ENCODE results near the gene ATP6AP1.

ATP6AP1 gene

GRCh38 chrX:154467556-154467955 lies 39.1 kb downstream of the ATP6AP1 start:
- DNase-seq = no peak

- DNase-seq = no peak
Measured at GRCh38 chrX:154468217-154468616, 39.7 kb downstream of the ATP6AP1 start.

- DNase-seq = no peak
Measured at GRCh38 chrX:154469114-154469513, 40.6 kb downstream of the ATP6AP1 start.

- DNase-seq = no peak
Measured at GRCh38 chrX:154469880-154470279, 41.4 kb downstream of the ATP6AP1 start.

- no peak for DNase-seq
Measured at GRCh38 chrX:154470434-154470833, 42.0 kb downstream of the ATP6AP1 start.

GRCh38 chrX:154470914-154471568 lies 42.6 kb downstream of the ATP6AP1 start:
- no peak for DNase-seq

- DNase-seq = no peak
Measured at GRCh38 chrX:154471839-154472684, 43.6 kb downstream of the ATP6AP1 start.

- no peak for DNase-seq
Measured at GRCh38 chrX:154472685-154473632, 44.5 kb downstream of the ATP6AP1 start.

GRCh38 chrX:154473683-154474082 lies 45.2 kb downstream of the ATP6AP1 start:
- DNase-seq = no peak

GRCh38 chrX:154476821-154477220 lies 48.3 kb downstream of the ATP6AP1 start:
- no peak for DNase-seq

GRCh38 chrX:154477891-154478477 lies 49.5 kb downstream of the ATP6AP1 start:
- DNase-seq = no peak

GRCh38 chrX:154478728-154479622 lies 50.5 kb downstream of the ATP6AP1 start, which contains the start of gene LAGE3:
LAGE3 (minus strand) TSS chrX:154479281; CDS start chrX:154478915, 366 bp downstream.
- peak; percentile 22 to 93 (median 86) for DNase-seq

GRCh38 chrX:154481195-154481594 lies 52.7 kb downstream of the ATP6AP1 start:
- DNase-seq = no peak

- DNase-seq = no peak
Measured at GRCh38 chrX:154481911-154482601, 53.6 kb downstream of the ATP6AP1 start.

- DNase-seq = no peak
Measured at GRCh38 chrX:154482786-154483185, 54.3 kb downstream of the ATP6AP1 start.

- DNase-seq = no peak
Measured at GRCh38 chrX:154483325-154483724, 54.8 kb downstream of the ATP6AP1 start.

- no peak for DNase-seq
Measured at GRCh38 chrX:154484255-154485149, 56.0 kb downstream of the ATP6AP1 start.
